ENCODE measurements around the gene PAM. TPM values are rescaled to one million over a fixed set of nuclear protein-coding genes. Genes with fewer than 3 reads are reported as not detected.

PAM gene
- total RNA-seq, 1 donor, result 266 TPM

DNA sequence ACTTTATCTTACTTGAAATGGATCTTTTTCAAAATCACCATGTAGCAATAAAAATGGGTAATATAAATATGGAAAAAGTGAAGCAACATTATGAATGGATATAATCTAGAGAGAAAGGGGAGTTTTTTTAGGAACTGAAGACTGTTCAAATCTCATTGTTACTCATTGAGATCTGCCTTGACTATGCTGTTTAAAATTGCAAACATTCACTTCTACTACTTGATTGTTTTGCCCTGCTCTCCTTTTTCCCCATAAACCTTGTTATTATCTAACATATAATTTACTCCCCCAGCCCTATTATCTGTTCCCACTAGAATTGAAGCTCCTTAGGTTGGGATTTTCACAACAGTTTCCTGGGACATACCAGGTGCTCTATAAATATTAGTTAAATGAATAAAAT is 22.0 kb downstream of the PAM start:
- TF ChIP-seq CTCF (IDR thresholded peaks at IDR 0.05; ENCODE audit: insufficient read depth, low read depth, low read length), result no peak

GRCh38 chr5:102778478-102778877 is 23.4 kb downstream of the PAM start:
- H3K4me3 ChIP-seq (ENCODE audit: low read depth, low read length), result no peak overlapping the region
- peak; percentile 70 for DNase-seq (ENCODE audit: low read depth)

More for the DNA sequence above, 22.0 kb downstream of the PAM start:
- no peak for DNase-seq (ENCODE audit: low read depth)
- no peak overlapping the region for H3K4me3 ChIP-seq (ENCODE audit: low read depth, low read length)

DNA sequence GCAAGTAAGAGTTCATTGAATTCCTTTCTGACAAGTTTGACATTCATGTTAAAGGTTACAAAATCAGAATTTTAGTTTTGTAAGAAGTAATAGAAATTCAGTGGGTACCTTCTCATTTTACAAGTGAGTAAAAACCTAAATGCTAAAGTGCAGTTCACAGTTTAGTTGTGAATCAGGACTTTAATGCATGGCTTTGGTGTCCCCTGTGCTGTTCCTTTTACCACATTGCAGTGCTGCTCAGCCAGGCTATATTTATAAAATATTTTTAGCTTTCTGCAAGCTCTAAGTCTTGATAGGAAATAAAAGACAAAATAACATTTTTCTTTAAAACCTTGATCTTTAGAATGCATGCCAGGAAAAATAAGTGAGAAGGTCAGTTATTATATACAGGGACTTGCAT is 26.3 kb downstream of the PAM start:
- DNase-seq (ENCODE audit: low read depth), result no peak
- H3K4me3 ChIP-seq (ENCODE audit: low read depth, low read length), result no peak overlapping the region
- TF ChIP-seq CTCF (IDR thresholded peaks at IDR 0.05; ENCODE audit: insufficient read depth, low read depth, low read length), result no peak

More at GRCh38 chr5:102778478-102778877, 23.4 kb downstream of the PAM start:
- TF ChIP-seq CTCF (IDR thresholded peaks at IDR 0.05; ENCODE audit: insufficient read depth, low read depth, low read length), result no peak

- no peak for DNase-seq (ENCODE audit: low read depth)
- no peak overlapping the region for H3K4me3 ChIP-seq (ENCODE audit: low read depth, low read length)
- no peak for TF ChIP-seq CTCF (IDR thresholded peaks at IDR 0.05; ENCODE audit: insufficient read depth, low read depth, low read length)
Observed at GRCh38 chr5:102781786-102782185, 26.7 kb downstream of the PAM start.

- peak; percentile 28 for DNase-seq (ENCODE audit: low read depth)
- no peak for TF ChIP-seq CTCF (IDR thresholded peaks at IDR 0.05; ENCODE audit: insufficient read depth, low read depth, low read length)
Observed at GRCh38 chr5:102782217-102782872, 27.2 kb downstream of the PAM start.

DNA sequence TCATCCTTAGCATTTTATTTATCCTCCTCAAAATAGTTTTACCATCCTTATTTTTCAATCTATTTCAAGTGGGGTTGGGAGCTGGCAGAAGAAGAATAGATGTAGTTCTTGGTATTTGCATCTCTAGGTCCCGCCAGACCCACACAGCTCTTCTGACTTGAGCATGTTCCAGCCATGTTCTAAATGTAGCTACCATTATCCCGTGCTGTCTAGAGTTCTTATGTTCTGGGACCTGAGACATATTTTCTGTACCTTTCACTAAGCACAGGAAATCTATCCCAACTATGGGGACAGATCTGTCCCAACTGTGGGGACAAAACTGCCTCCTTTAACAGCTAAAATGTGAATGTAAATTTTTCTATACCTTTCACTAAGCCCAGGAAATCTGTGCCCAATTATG is 32.0 kb downstream of the PAM start:
- no peak for DNase-seq (ENCODE audit: low read depth)
- TF ChIP-seq CTCF (IDR thresholded peaks at IDR 0.05; ENCODE audit: insufficient read depth, low read depth, low read length), result no peak
- H3K4me3 ChIP-seq (ENCODE audit: low read depth, low read length), result no peak overlapping the region

More at GRCh38 chr5:102782217-102782872, 27.2 kb downstream of the PAM start:
- no peak overlapping the region for H3K4me3 ChIP-seq (ENCODE audit: low read depth, low read length)

- H3K4me3 ChIP-seq (ENCODE audit: low read depth, low read length), result no peak overlapping the region
- no peak for TF ChIP-seq CTCF (IDR thresholded peaks at IDR 0.05; ENCODE audit: insufficient read depth, low read depth, low read length)
- DNase-seq (ENCODE audit: low read depth), result no peak
Observed at GRCh38 chr5:102788788-102789187, 33.7 kb downstream of the PAM start.
